ENCODE data around the gene CNOT6L.

Gene CNOT6L

DNA sequence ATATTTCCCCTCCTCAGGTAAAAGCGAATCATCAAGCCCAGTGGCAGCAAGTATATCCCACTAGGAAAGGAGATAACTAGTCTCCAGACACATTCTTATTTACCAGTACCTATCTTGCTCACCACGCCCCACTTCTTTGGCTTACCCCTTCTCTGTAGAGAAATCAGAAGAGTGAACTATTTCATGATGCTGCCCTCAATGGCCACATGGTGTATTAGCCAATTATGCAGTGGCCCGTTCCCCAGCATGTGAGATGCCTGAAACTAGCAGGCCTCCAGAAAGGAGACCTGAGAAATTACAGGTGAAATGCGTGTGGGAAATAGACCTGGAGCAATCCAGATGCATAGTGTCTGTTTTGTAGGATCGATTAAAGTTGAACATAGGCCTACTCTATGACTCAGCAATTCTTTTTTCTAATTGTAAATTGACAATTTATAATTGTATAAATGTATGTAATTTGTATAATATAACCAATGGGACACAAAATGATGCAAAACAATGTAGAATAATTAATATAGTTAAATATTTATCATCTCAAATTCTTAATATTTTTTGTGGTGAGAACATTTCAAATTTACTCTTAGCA, 126.2 kb downstream of the CNOT6L start:
- no peak for TF ChIP-seq CTCF (conservative IDR thresholded peaks at IDR 0.05; ENCODE audit: low read depth, low read length)
- no peak overlapping the region for H3K4me3 ChIP-seq (IDR thresholded peaks at IDR 0.05; ENCODE audit: insufficient read depth, low read depth, low read length)
- no peak overlapping the region for H2AFZ ChIP-seq (ENCODE audit: low read depth)
- no peaks in the 10 kb centered on the region for H4K20me1 ChIP-seq (ENCODE audit: insufficient read depth)
- no peaks in the 10 kb centered on the region for H3K79me2 ChIP-seq (ENCODE audit: insufficient read depth, low read depth)
- no peaks in the 10 kb centered on the region for H3K36me3 ChIP-seq (ENCODE audit: insufficient read depth)
- no peak overlapping the region for H3K27ac ChIP-seq
- no peaks in the 10 kb centered on the region for H3K4me1 ChIP-seq (ENCODE audit: low read depth, poor library complexity, severe bottlenecking)
- H3K27me3 ChIP-seq (ENCODE audit: insufficient read depth, low read depth): no peaks in the 10 kb centered on the region
- no peak overlapping the region for H3K4me2 ChIP-seq
- no peak overlapping the region for H3K9ac ChIP-seq

GRCh38 chr4:77681792-77682191, 137.4 kb downstream of the CNOT6L start:
- H3K4me1 ChIP-seq (ENCODE audit: low read depth, poor library complexity, severe bottlenecking): no peaks in the 10 kb centered on the region
- H3K4me3 ChIP-seq (IDR thresholded peaks at IDR 0.05; ENCODE audit: insufficient read depth, low read depth, low read length): no peak overlapping the region
- no peaks in the 10 kb centered on the region for H3K36me3 ChIP-seq (ENCODE audit: insufficient read depth)
- no peak overlapping the region for H2AFZ ChIP-seq (ENCODE audit: low read depth)
- H3K27ac ChIP-seq: no peak overlapping the region
- no peak for TF ChIP-seq CTCF (conservative IDR thresholded peaks at IDR 0.05; ENCODE audit: low read depth, low read length)
- H3K9ac ChIP-seq: no peak overlapping the region
- no peaks in the 10 kb centered on the region for H3K27me3 ChIP-seq (ENCODE audit: insufficient read depth, low read depth)
- H3K4me2 ChIP-seq: no peak overlapping the region
- no peaks in the 10 kb centered on the region for H4K20me1 ChIP-seq (ENCODE audit: insufficient read depth)
- H3K79me2 ChIP-seq (ENCODE audit: insufficient read depth, low read depth): no peaks in the 10 kb centered on the region

DNA sequence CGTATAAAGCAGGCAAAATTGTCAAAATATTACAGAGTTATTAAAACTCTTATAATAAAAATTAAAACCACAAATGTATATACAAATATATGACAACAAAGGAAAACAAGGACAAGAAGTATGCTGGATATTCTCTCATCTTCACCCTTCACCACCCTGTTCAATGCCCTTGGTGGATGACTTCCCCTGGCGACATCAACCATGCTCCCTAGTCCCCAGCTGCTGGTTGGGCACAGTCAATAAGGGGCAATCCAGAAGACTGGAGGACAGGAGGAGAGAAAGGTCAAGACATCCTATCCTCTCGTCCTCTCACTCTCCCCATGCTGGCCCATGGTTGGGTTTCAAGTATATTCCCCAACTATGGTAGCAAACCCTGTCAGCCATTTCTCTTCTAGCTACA, 142.3 kb downstream of the CNOT6L start:
- Histone ChIP-seq H3K4me3 (IDR thresholded peaks at IDR 0.05; ENCODE audit: insufficient read depth, low read depth, low read length) (no peak overlapping the region), H3K27ac (no peak overlapping the region), H3K27me3 (ENCODE audit: insufficient read depth, low read depth) (no peaks in the 10 kb centered on the region), H4K20me1 (ENCODE audit: insufficient read depth) (no peaks in the 10 kb centered on the region), H3K9ac (no peak overlapping the region), H3K4me2 (no peak overlapping the region), H3K36me3 (ENCODE audit: insufficient read depth) (no peaks in the 10 kb centered on the region), H2AFZ (ENCODE audit: low read depth) (no peak overlapping the region), H3K79me2 (ENCODE audit: insufficient read depth, low read depth) (no peaks in the 10 kb centered on the region), H3K4me1 (ENCODE audit: low read depth, poor library complexity, severe bottlenecking) (no peaks in the 10 kb centered on the region)
- TF ChIP-seq CTCF (conservative IDR thresholded peaks at IDR 0.05; ENCODE audit: low read depth, low read length): no peak

GRCh38 chr4:77671051-77671450, 148.1 kb downstream of the CNOT6L start:
- no peaks in the 10 kb centered on the region for H4K20me1 ChIP-seq (ENCODE audit: insufficient read depth)
- no peaks in the 10 kb centered on the region for H3K79me2 ChIP-seq (ENCODE audit: insufficient read depth, low read depth)
- H3K9ac ChIP-seq: no peak overlapping the region
- H3K4me3 ChIP-seq (IDR thresholded peaks at IDR 0.05; ENCODE audit: insufficient read depth, low read depth, low read length): no peak overlapping the region
- TF ChIP-seq CTCF (conservative IDR thresholded peaks at IDR 0.05; ENCODE audit: low read depth, low read length): no peak
- H3K27ac ChIP-seq: no peak overlapping the region
- H3K27me3 ChIP-seq (ENCODE audit: insufficient read depth, low read depth): no peaks in the 10 kb centered on the region
- H3K36me3 ChIP-seq (ENCODE audit: insufficient read depth): no peaks in the 10 kb centered on the region
- H3K4me2 ChIP-seq: no peak overlapping the region
- no peak overlapping the region for H2AFZ ChIP-seq (ENCODE audit: low read depth)
- H3K4me1 ChIP-seq (ENCODE audit: low read depth, poor library complexity, severe bottlenecking): no peaks in the 10 kb centered on the region

Data from KMS-11 (cell line).